Activated CD4-positive, alpha-beta memory T cell treated with anti-CD3 and anti-CD28 coated beads for 36 hours (primary cell): Measurements from ENCODE around the gene CNTN4. TPM values are rescaled to one million over a fixed set of nuclear protein-coding genes. Genes with fewer than 3 reads are reported as not detected.
"Not testable (repeated sequence)": the region's sequence is repeated elsewhere in the genome, so short reads cannot be mapped to it uniquely, and the experiment has no call there.

Experiments
- CTCF ChIA-PET: fragments of 350-600 bp; sonication (Branson Sonifier 250); formaldehyde crosslinking; loops from one replicate; lab custom pipeline; 2021; ENCODE audit warnings: antibody characterized with exemption, inconsistent platforms; lab: Charles Lee
- POLR2A ChIA-PET: fragments of 350-600 bp; sonication (Branson Sonifier 250); formaldehyde crosslinking; loops from one replicate; lab custom pipeline; 2021; ENCODE audit warnings: antibody characterized with exemption; lab: Charles Lee
- DNase-seq: peaks from one replicate; pipeline ENCODE4 v3.0.0-alpha.2; 2020
- H3K27ac Mint-ChIP-seq: one replicate; pipeline ENCODE4 v1.8.0; 2021; ENCODE audit warnings: mixed read lengths
- H3K27me3 Mint-ChIP-seq: one replicate; pipeline ENCODE4 v1.8.0; 2021; ENCODE audit warnings: mixed read lengths
- H3K36me3 Mint-ChIP-seq: one replicate; pipeline ENCODE4 v1.8.0; 2021; ENCODE audit warnings: mixed read lengths
- H3K4me1 Mint-ChIP-seq: one replicate; pipeline ENCODE4 v1.8.0; 2021; ENCODE audit warnings: low read depth, mixed read lengths
- H3K4me3 Mint-ChIP-seq: one replicate; pipeline ENCODE4 v1.8.0; 2021; ENCODE audit warnings: mild to moderate bottlenecking, mixed read lengths
- H3K9me3 Mint-ChIP-seq: one replicate; pipeline ENCODE4 v1.8.0; 2021; ENCODE audit warnings: mixed read lengths
- intact Hi-C: fragments of 100-400 bp; cut with micrococcal nuclease; formaldehyde crosslinking; loops from one replicate; pipeline ENCODE4 v1.15.1; 2023
- total RNA-seq, 2 experiments: library from RNA; stranded (reverse); gene quantifications; one replicate each; pipeline ENCODE4 v1.2.3, GENCODE V29; 2021

Gene CNTN4
- total RNA-seq, 2 experiments from 2014 or later = not detected

GRCh38 chr3:2904054-2904453, 805.4 kb downstream of the CNTN4 start:
- no peaks in the 10 kb centered on the region for H3K9me3 Mint-ChIP-seq
- H3K4me3 Mint-ChIP-seq = no peak overlapping the region
- intact Hi-C loops = no loop called here
- no peaks in the 10 kb centered on the region for H3K4me1 Mint-ChIP-seq
- H3K27ac Mint-ChIP-seq = no peak overlapping the region
- CTCF ChIA-PET = interaction anchor here (0.7 kb wide), 1 partner anchor 14 kb away, joined by 8 read pairs; no protein-coding TSS in a partner anchor
- H3K36me3 Mint-ChIP-seq = no peaks in the 10 kb centered on the region
- POLR2A ChIA-PET = no interaction called here
- no peak for DNase-seq
- peaks cover 4% of the 10 kb centered on the region for H3K27me3 Mint-ChIP-seq

GRCh38 chr3:2908693-2909351, 810.2 kb downstream of the CNTN4 start:
- ChIA-PET POLR2A (no interaction called here), CTCF (interaction anchor here (1.2 kb wide), 1 partner anchor 13 kb away, joined by 3 read pairs; no protein-coding TSS in a partner anchor)
- intact Hi-C loops = no loop called here
- Mint-ChIP-seq H3K4me1 (no peaks in the 10 kb centered on the region), H3K27ac (no peak overlapping the region), H3K9me3 (no peaks in the 10 kb centered on the region), H3K36me3 (no peaks in the 10 kb centered on the region), H3K4me3 (no peak overlapping the region), H3K27me3 (peaks cover 9% of the 10 kb centered on the region)
- no peak for DNase-seq

- intact Hi-C loops = no loop called here
- H3K9me3 Mint-ChIP-seq = no peaks in the 10 kb centered on the region
- H3K27ac Mint-ChIP-seq = no peak overlapping the region
- peaks cover 7% of the 10 kb centered on the region for H3K27me3 Mint-ChIP-seq
- POLR2A ChIA-PET = no interaction called here
- no peak for DNase-seq
- CTCF ChIA-PET = no interaction called here
- H3K4me3 Mint-ChIP-seq = no peak overlapping the region
- H3K4me1 Mint-ChIP-seq = no peaks in the 10 kb centered on the region
- H3K36me3 Mint-ChIP-seq = no peaks in the 10 kb centered on the region
These were observed 812.3 kb downstream of the CNTN4 start for GRCh38 chr3:2910997-2911396.

- Mint-ChIP-seq H3K36me3 (no peaks in the 10 kb centered on the region), H3K27ac (no peak overlapping the region), H3K27me3 (peaks cover 5% of the 10 kb centered on the region), H3K4me1 (no peaks in the 10 kb centered on the region), H3K4me3 (no peak overlapping the region), H3K9me3 (peaks cover 4% of the 10 kb centered on the region)
- intact Hi-C loops = no loop called here
- ChIA-PET CTCF (no interaction called here), POLR2A (no interaction called here)
- DNase-seq = no peak
These were observed 817.2 kb downstream of the CNTN4 start for GRCh38 chr3:2915826-2916225.

GRCh38 chr3:2916640-2917039, 818.0 kb downstream of the CNTN4 start:
- H3K4me3 Mint-ChIP-seq, H3K27me3 Mint-ChIP-seq, POLR2A ChIA-PET, CTCF ChIA-PET, DNase-seq, H3K36me3 Mint-ChIP-seq, H3K27ac Mint-ChIP-seq, intact Hi-C loops, H3K4me1 Mint-ChIP-seq, H3K9me3 Mint-ChIP-seq: not testable (repeated sequence)

GRCh38 chr3:2920103-2920502, 821.4 kb downstream of the CNTN4 start:
- CTCF ChIA-PET = no interaction called here
- no peaks in the 10 kb centered on the region for H3K27me3 Mint-ChIP-seq
- H3K36me3 Mint-ChIP-seq = no peaks in the 10 kb centered on the region
- no peak overlapping the region for H3K4me3 Mint-ChIP-seq
- H3K27ac Mint-ChIP-seq = no peak overlapping the region
- H3K9me3 Mint-ChIP-seq = peaks cover 4% of the 10 kb centered on the region
- no peaks in the 10 kb centered on the region for H3K4me1 Mint-ChIP-seq
- no peak for DNase-seq
- intact Hi-C loops = loop anchor here (5.0 kb wide), 1 partner anchor 252 kb away; no protein-coding TSS in a partner anchor
- POLR2A ChIA-PET = no interaction called here

GRCh38 chr3:2921452-2921851, 822.8 kb downstream of the CNTN4 start:
- ChIA-PET CTCF (interaction anchor here (1.2 kb wide), 1 partner anchor 27 kb away, joined by 4 read pairs; no protein-coding TSS in a partner anchor), POLR2A (no interaction called here)
- H3K36me3 Mint-ChIP-seq = no peaks in the 10 kb centered on the region

GRCh38 chr3:2921903-2922302, 823.2 kb downstream of the CNTN4 start:
- ChIA-PET CTCF (interaction anchor here (0.6 to 1.2 kb wide), 7 partner anchors 13 to 1840 kb away, joined by 3 to 4 read pairs (median 3); no protein-coding TSS in a partner anchor), POLR2A (no interaction called here)
- intact Hi-C loops = loop anchor here (2.0 to 5.0 kb wide), 2 partner anchors 157 to 250 kb away; no protein-coding TSS in a partner anchor
- Mint-ChIP-seq H3K9me3 (peaks cover 4% of the 10 kb centered on the region), H3K4me3 (no peak overlapping the region), H3K27me3 (no peaks in the 10 kb centered on the region), H3K36me3 (no peaks in the 10 kb centered on the region), H3K4me1 (no peaks in the 10 kb centered on the region), H3K27ac (no peak overlapping the region)
- DNase-seq = no peak

More at GRCh38 chr3:2921452-2921851, 822.8 kb downstream of the CNTN4 start:
- DNase-seq = no peak
- no peaks in the 10 kb centered on the region for H3K27me3 Mint-ChIP-seq
- intact Hi-C loops = loop anchor here (5.0 kb wide), 1 partner anchor 251 kb away; no protein-coding TSS in a partner anchor
- no peak overlapping the region for H3K27ac Mint-ChIP-seq
- H3K4me3 Mint-ChIP-seq = no peak overlapping the region
- no peaks in the 10 kb centered on the region for H3K4me1 Mint-ChIP-seq
- peaks cover 4% of the 10 kb centered on the region for H3K9me3 Mint-ChIP-seq

GRCh38 chr3:2923390-2923789, 824.7 kb downstream of the CNTN4 start:
- CTCF ChIA-PET = no interaction called here
- intact Hi-C loops = loop anchor here (2.0 to 5.0 kb wide), 2 partner anchors 159 to 249 kb away; no protein-coding TSS in a partner anchor
- no peak overlapping the region for H3K27ac Mint-ChIP-seq

GRCh38 chr3:2927259-2927658, 828.6 kb downstream of the CNTN4 start:
- CTCF ChIA-PET = no interaction called here
- intact Hi-C loops = no loop called here
- POLR2A ChIA-PET = no interaction called here
- Mint-ChIP-seq H3K27me3 (peaks cover 3% of the 10 kb centered on the region), H3K4me3 (no peak overlapping the region), H3K36me3 (no peaks in the 10 kb centered on the region), H3K9me3 (no peaks in the 10 kb centered on the region), H3K27ac (no peak overlapping the region), H3K4me1 (no peaks in the 10 kb centered on the region)
- DNase-seq = no peak

More at GRCh38 chr3:2923390-2923789, 824.7 kb downstream of the CNTN4 start:
- Mint-ChIP-seq H3K9me3 (no peaks in the 10 kb centered on the region), H3K4me3 (no peak overlapping the region), H3K4me1 (no peaks in the 10 kb centered on the region), H3K36me3 (no peaks in the 10 kb centered on the region), H3K27me3 (no peaks in the 10 kb centered on the region)
- DNase-seq = no peak
- POLR2A ChIA-PET = no interaction called here

GRCh38 chr3:2929574-2929973, 830.9 kb downstream of the CNTN4 start:
- Mint-ChIP-seq H3K4me1 (no peaks in the 10 kb centered on the region), H3K4me3 (no peak overlapping the region), H3K9me3 (no peaks in the 10 kb centered on the region), H3K36me3 (no peaks in the 10 kb centered on the region), H3K27ac (no peak overlapping the region), H3K27me3 (peaks cover 3% of the 10 kb centered on the region)
- intact Hi-C loops = no loop called here
- ChIA-PET CTCF (no interaction called here), POLR2A (no interaction called here)
- DNase-seq = no peak

GRCh38 chr3:2931265-2931664, 832.6 kb downstream of the CNTN4 start:
- POLR2A ChIA-PET = no interaction called here
- Mint-ChIP-seq H3K27me3 (peaks cover 3% of the 10 kb centered on the region), H3K27ac (no peak overlapping the region), H3K4me3 (no peak overlapping the region), H3K36me3 (no peaks in the 10 kb centered on the region), H3K4me1 (no peaks in the 10 kb centered on the region), H3K9me3 (no peaks in the 10 kb centered on the region)
- CTCF ChIA-PET = no interaction called here
- intact Hi-C loops = no loop called here
- DNase-seq = no peak

GRCh38 chr3:2934541-2934940, 835.9 kb downstream of the CNTN4 start:
- no peak for DNase-seq
- H3K27ac Mint-ChIP-seq = no peak overlapping the region
- no peaks in the 10 kb centered on the region for H3K27me3 Mint-ChIP-seq
- no peaks in the 10 kb centered on the region for H3K9me3 Mint-ChIP-seq
- ChIA-PET CTCF (interaction anchor here (1.1 kb wide), 1 partner anchor 12 kb away, joined by 4 read pairs; no protein-coding TSS in a partner anchor), POLR2A (no interaction called here)
- H3K36me3 Mint-ChIP-seq = no peaks in the 10 kb centered on the region
- intact Hi-C loops = no loop called here
- H3K4me3 Mint-ChIP-seq = no peak overlapping the region
- no peaks in the 10 kb centered on the region for H3K4me1 Mint-ChIP-seq
